ENCODE data around the gene TRIM32.

TRIM32 gene

DNA sequence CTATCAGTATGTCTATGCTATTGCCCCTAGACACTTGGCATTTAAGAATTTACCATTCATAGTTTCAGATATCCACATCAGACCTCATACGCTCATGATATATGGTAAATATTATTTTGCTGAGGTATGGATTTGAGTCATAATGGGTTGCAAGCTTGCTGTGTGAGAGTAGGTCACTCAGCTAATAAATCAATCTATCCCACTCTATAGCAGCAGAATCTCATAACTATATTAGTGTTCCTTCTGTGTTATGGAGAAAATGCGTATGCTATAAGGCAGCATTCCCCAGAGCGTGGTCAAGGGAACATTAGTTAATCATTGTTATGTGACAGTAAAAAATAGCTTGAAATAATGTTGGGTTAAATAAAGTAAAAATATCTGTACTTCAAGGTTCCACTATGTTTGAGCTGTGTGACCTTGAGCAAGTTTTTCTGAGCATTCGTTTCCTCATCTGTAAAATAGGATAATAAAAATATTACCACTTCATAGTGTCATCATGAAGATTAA, 7.7 kb downstream of the TRIM32 start:
- H3K4me3 ChIP-seq (ENCODE audit: low read depth, low read length), result no peak overlapping the region
- in situ Hi-C loops (cut with HindIII; ENCODE audit: low sequenced_read_pairs), result no loop called here
- TF ChIP-seq, protein P1, sequence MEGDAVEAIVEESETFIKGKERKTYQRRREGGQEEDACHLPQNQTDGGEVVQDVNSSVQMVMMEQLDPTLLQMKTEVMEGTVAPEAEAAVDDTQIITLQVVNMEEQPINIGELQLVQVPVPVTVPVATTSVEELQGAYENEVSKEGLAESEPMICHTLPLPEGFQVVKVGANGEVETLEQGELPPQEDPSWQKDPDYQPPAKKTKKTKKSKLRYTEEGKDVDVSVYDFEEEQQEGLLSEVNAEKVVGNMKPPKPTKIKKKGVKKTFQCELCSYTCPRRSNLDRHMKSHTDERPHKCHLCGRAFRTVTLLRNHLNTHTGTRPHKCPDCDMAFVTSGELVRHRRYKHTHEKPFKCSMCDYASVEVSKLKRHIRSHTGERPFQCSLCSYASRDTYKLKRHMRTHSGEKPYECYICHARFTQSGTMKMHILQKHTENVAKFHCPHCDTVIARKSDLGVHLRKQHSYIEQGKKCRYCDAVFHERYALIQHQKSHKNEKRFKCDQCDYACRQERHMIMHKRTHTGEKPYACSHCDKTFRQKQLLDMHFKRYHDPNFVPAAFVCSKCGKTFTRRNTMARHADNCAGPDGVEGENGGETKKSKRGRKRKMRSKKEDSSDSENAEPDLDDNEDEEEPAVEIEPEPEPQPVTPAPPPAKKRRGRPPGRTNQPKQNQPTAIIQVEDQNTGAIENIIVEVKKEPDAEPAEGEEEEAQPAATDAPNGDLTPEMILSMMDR (IDR thresholded peaks at IDR 0.05; ENCODE audit: low read depth, low read length, missing control alignments), result no peak
- DNase-seq (ENCODE audit: low read depth), result no peak

GRCh38 chr9:116695438-116695837, 8.3 kb downstream of the TRIM32 start:
- no peak overlapping the region for H3K4me3 ChIP-seq (ENCODE audit: low read depth, low read length)
- no peak for DNase-seq (ENCODE audit: low read depth)
- TF ChIP-seq, protein P1 (IDR thresholded peaks at IDR 0.05; ENCODE audit: low read depth, low read length, missing control alignments), result no peak
- in situ Hi-C loops (cut with HindIII; ENCODE audit: low sequenced_read_pairs), result no loop called here

- no peak for DNase-seq (ENCODE audit: low read depth)
- H3K4me3 ChIP-seq (ENCODE audit: low read depth, low read length), result no peak overlapping the region
- in situ Hi-C loops (cut with HindIII; ENCODE audit: low sequenced_read_pairs), result no loop called here
- TF ChIP-seq, protein P1 (IDR thresholded peaks at IDR 0.05; ENCODE audit: low read depth, low read length, missing control alignments), result no peak
Measured at GRCh38 chr9:116697362-116697761, 10.3 kb downstream of the TRIM32 start.

- H3K4me3 ChIP-seq (ENCODE audit: low read depth, low read length), result no peak overlapping the region
- no peak for DNase-seq (ENCODE audit: low read depth)
- TF ChIP-seq, protein P1 (IDR thresholded peaks at IDR 0.05; ENCODE audit: low read depth, low read length, missing control alignments), result no peak
- in situ Hi-C loops (cut with HindIII; ENCODE audit: low sequenced_read_pairs), result no loop called here
Measured at GRCh38 chr9:116697887-116698286, 10.8 kb downstream of the TRIM32 start.

DNA sequence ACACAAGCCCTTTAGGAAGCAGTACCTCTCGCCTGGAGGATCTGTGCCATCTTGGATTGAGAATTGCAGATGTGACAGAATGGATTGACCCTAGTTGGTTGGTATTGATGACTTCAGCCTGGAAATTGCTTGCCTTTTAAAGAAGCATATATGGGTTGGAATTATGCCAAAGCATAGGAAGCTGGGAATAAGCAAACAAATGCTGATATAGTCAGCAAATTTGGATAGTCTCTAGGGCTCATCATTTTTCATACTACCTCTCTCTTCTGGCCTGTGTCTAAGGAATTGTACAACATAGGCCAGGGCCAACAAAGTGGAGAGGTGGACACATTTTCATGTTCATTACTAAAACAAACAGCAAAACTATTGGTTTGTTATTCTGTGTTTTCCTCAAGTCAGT, 13.2 kb downstream of the TRIM32 start:
- no peak overlapping the region for H3K4me3 ChIP-seq (ENCODE audit: low read depth, low read length)
- in situ Hi-C loops (cut with HindIII; ENCODE audit: low sequenced_read_pairs), result no loop called here
- TF ChIP-seq, protein P1 (IDR thresholded peaks at IDR 0.05; ENCODE audit: low read depth, low read length, missing control alignments), result no peak
- no peak for DNase-seq (ENCODE audit: low read depth)

GRCh38 chr9:116700882-116701865, 14.1 kb downstream of the TRIM32 start:
- DNase-seq (ENCODE audit: low read depth), result no peak
- in situ Hi-C loops (cut with HindIII; ENCODE audit: low sequenced_read_pairs), result no loop called here
- TF ChIP-seq, protein P1 (IDR thresholded peaks at IDR 0.05; ENCODE audit: low read depth, low read length, missing control alignments), result no peak
- H3K4me3 ChIP-seq (ENCODE audit: low read depth, low read length), result no peak overlapping the region

Measured in astrocyte of the cerebellum (primary cell).